NK-92 (cell line): ENCODE data around the gene KCNQ5.
"Not testable (repeated sequence)": the region's sequence is repeated elsewhere in the genome, so short reads cannot be mapped to it uniquely, and the experiment has no call there.

Experiments used
- DNase-seq: peaks from one replicate; lab custom pipeline; 2025; ENCODE audit not compliant: unreplicated experiment; lab: John Stamatoyannopoulos, UW

The KCNQ5 gene

GRCh38 chr6:72892901-72893300 is 271.0 kb downstream of the KCNQ5 start:
- no peak for DNase-seq

- DNase-seq: no peak
Measured at GRCh38 chr6:72894091-72894490, 272.2 kb downstream of the KCNQ5 start.

DNA sequence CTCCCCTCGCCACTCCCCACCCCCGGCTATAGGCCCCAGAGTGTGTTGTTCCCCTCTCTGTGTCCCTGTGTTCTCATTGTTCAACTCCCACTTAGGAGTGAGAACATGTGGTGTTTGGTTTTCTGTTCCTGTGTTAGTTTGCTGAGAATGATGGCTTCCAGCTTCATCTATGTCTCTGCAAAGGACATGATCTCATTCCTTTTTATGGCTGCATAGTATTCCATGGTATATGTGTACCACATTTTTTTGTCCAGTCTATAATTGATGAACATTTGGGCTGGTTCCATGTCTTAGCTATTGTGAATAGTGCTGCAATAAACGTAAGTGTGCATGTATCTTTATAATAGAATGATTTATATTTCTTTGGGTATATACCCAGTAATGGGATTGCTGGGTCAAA is 276.4 kb downstream of the KCNQ5 start:
- DNase-seq: not testable (repeated sequence)

DNA sequence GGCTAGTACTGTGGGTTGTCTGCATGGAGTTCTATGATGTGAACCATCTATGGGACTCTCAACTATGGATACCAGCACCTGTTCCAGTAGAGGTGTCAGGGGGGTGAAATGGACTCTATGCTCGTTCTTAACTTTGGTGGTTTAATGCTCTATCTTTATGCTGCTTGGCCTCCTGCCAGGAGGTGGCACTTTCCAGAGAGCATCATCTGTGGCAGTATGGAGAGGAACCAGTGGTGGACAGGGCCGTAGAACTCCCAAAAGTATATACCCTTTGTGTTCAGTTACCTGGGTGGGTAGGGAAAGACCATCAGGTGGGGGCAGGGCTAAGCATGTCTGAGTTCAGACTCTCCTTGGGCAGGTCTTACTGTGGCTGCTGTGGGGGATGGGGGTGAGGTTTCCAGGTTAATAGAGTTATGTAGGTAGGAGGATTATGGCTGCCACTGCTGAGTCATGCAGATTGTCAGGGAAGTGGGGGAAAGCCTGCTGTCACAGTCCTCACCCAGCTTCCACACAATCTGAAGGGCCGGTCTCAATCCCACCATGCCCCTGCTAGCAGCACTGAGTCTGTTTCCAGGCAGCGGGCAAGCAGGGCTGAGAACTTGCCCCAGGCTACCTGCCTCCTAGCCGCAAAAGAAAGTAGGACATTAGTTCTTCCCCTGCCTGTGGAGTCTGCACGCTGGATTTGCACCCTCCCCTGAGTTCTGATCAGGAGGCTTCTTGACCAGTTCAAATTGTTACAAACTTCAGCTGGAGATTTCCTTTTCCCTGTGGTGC is 284.0 kb downstream of the KCNQ5 start:
- no peak for DNase-seq

DNA sequence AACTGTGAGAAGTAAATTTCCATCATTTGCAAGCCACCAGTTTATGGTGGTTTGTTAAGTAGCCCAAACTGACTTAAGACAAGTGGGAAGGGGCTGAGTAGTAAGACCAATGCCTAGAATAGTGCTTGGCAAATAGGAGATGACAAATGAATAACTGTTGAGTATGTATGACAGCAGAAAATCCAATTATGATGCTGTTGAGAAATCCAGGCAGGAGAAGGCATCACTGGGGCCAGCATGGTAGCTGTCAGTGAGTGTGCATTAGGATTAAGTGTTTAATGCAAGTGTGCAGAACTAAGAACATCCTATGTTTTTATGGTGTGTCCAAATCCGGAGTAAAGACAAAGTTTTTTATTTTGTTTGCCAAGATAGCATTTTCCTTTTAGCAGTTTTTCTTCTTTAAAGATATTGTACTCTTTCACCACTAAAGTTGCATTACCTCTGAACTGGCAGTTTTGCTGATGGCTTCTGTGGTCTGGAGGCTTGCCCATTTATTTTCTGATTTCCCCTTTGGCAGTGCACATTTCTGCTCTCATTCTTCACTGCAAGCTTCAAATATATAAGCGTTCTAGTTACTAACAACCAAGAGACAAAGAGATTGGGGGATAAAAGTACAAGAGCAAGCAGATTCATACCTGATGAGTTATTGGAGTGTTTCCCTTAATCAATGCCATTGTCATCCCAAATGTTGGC is 289.7 kb downstream of the KCNQ5 start:
- DNase-seq: no peak

DNA sequence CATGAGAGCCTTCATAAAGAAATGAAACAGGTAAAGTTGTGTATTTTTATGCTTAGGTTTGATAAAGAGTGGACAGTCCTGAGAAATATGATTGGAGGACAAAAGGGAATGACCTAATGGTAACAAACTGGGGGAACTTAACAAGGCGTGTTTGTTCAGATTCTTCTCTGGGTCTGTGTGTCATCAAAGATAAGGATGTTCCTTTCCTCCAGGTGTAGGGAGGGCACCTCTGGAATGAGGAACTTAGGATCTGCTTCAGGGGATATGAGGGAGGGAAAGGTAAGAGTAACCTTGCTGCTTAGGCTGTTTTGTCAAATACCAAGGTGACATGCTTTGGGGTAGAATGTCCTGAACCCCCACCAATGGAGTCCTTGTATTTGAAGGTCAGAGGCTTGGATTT is 291.9 kb downstream of the KCNQ5 start:
- no peak for DNase-seq

- no peak for DNase-seq
Measured at GRCh38 chr6:72916298-72916697, 294.4 kb downstream of the KCNQ5 start.

DNA sequence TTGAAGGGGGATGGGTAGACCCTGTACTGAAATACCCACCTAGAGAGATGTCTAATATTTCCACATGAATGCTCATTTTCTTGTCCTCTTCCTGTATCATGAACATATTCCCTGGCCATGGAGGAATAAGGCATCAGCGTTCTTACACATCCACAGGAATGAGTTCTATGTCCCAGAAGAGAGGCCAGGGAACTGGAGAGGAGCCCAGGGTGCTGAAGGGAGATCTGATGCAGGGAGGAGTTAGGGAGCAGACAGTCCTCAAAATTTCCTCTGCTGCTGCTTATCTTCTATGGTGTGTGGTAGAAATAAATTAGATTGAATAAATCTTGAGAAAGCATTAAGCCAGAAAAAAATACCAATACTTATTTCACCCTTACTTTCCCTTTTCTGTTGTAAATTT is 295.0 kb downstream of the KCNQ5 start:
- DNase-seq: no peak

GRCh38 chr6:72922401-72922800 is 300.5 kb downstream of the KCNQ5 start:
- no peak for DNase-seq

- no peak for DNase-seq
Measured at GRCh38 chr6:72925136-72925535, 303.3 kb downstream of the KCNQ5 start.

DNA sequence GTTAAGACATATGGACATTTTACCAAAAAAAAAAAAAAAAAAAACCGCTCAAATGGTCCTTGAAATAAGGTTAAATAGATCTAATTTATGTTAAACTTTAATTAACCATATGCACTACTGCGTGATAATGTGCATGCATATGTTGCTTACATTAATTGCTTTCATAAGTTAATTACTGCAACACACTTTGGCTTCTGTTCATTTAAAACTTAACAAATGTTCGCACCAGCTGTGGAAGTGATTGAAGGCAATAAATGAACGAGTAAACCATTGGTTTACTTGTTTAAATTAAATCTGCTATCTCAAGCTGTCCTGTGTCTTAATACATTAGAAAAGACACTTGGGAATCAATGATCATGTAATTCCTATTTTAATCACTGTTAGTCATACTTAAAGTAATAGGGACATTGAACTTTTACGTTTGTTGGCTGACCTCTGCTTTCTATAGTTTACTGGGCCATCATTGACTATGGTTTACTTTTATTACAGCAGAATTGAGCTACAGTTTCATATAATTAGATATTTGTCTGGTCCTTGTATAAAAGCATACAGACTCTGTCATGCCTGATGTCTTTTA is 308.8 kb downstream of the KCNQ5 start:
- DNase-seq: no peak

- no peak for DNase-seq
Measured at GRCh38 chr6:72931325-72931887, 309.5 kb downstream of the KCNQ5 start.

GRCh38 chr6:72933233-72933632 is 311.4 kb downstream of the KCNQ5 start:
- DNase-seq: no peak

DNA sequence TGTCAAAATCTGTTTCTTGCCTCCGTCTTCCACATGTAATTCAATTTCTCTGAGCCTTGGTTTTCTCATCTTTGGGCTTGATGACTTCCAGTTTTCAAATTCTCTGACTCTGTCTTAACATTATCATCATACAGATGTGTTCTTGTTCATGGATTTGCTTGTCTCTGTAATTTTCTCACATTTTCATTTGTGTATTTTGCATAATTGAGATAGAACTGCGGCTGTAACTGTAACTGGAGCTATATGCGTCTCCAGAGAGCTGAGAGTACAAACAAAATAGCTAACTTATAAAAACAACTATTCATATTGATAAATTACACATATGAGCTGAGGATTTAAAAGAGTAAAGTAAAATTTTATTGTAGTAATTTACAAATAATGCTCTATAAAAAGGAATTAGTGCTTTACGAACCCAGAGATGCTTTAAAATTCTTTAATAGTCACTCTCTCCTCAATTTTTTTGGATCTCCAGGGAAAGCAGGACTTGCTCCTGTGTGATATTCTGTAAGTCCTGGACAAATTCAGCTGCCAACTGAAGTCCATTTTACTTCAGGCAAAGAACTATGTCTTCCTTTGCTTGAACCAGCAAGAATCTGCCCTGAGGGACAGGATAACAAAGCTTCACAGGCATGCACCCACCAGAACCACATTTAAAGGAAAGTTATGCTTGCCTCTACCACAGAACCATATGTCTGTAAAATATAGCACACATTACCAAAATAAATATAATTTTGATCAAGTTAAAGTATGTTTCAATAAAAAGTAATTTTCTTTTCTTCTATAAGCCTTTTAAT is 315.1 kb downstream of the KCNQ5 start:
- no peak for DNase-seq

DNA sequence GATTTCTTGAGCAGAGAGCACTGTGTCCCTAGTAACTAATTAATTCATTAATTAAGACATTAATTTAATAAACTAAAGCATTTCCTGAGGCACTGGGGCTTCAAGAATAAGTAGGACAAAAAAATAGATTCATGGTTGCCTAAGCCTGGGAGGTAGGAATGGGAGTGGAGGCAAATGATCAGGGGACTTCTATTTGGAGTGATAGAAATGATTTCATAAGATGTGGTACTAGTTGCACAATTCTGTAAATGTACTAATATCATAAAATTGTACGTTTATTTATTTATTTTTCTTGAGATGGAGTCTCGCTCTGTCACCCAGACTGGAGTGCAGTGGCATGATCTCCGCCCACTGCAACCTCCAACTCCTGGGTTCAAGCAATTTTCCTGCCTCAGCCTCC is 316.2 kb downstream of the KCNQ5 start:
- no peak for DNase-seq

- no peak for DNase-seq
Measured at GRCh38 chr6:72939004-72939403, 317.1 kb downstream of the KCNQ5 start.

- DNase-seq: no peak
Measured at GRCh38 chr6:72940265-72940664, 318.4 kb downstream of the KCNQ5 start.

- DNase-seq: no peak
Measured at GRCh38 chr6:72941263-72941662, 319.4 kb downstream of the KCNQ5 start.

- no peak for DNase-seq
Measured at GRCh38 chr6:72941751-72942150, 319.9 kb downstream of the KCNQ5 start.

- DNase-seq: no peak
Measured at GRCh38 chr6:72943699-72944098, 321.8 kb downstream of the KCNQ5 start.

- no peak for DNase-seq
Measured at GRCh38 chr6:72944660-72945059, 322.8 kb downstream of the KCNQ5 start.
